ENCODE results near the gene COL2A1. TPM values are rescaled to one million over a fixed set of nuclear protein-coding genes. Genes with fewer than 3 reads are reported as not detected.

COL2A1 gene
- total RNA-seq, 1 experiment from 2014 or later = 201 TPM

DNA sequence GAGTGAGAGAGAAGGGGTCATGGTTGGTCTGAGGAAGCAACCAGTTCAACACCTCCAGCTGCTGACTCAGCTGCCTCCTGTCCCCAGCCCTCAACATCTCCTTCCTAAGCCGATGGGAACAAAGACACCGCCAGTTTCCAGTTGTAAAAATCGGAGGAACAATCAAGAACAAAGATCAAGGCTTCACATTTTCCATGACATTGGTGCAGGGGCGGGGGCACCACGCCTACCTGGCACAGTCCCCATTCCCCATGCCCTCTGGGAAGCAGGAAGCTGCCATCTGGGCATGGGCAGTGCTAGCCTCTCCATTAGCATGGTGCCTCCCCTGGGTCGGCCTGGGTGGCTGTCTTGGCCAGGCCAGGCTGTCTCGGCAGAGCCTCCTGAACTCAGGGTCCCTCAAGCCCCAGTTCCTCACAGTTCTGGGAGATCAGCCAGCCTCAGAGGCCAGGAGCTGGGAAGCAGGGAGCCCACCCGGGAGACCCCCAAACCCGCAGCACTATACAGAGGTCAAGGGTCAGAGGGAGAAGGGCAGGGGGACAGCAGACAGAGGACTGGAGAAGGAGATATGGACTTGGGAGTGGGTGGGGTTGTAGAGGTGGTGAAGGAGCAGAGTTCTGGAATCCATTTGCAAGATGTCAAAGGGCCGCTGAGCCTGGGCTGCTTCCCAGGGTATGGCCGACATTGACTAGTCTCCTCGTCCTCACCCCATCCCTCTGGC is 60.5 kb downstream of the COL2A1 start:
- no peak overlapping the region for H3K4me3 ChIP-seq (ENCODE audit: low read depth, low read length)
- Mint-ChIP-seq H3K27ac (ENCODE audit: unreplicated experiment) (no peak overlapping the region), H3K9me3 (ENCODE audit: unreplicated experiment) (no peaks in the 10 kb centered on the region), H3K4me3 (ENCODE audit: unreplicated experiment) (no peak overlapping the region), H3K36me3 (ENCODE audit: insufficient read depth, unreplicated experiment) (peaks cover 4% of the 10 kb centered on the region), H3K27me3 (ENCODE audit: insufficient read depth, unreplicated experiment) (no peaks in the 10 kb centered on the region), H3K4me1 (ENCODE audit: low read depth, unreplicated experiment) (peaks cover 13% of the 10 kb centered on the region)
- ChIA-PET CTCF (no interaction called here), POLR2A (no interaction called here)
- no peaks in the 10 kb centered on the region for H3K27me3 ChIP-seq (replicated peaks; ENCODE audit: control insufficient read depth, insufficient read depth, low read length)
- DNase-seq = no peak
- H3K36me3 ChIP-seq (ENCODE audit: control insufficient read depth, insufficient read depth, low read length) = no peaks in the 10 kb centered on the region
- TF ChIP-seq CTCF (IDR thresholded peaks at IDR 0.05; ENCODE audit: insufficient read depth in 1 of 2, low read depth in 1 of 2, low read length in 1 of 2, severe bottlenecking in 1 of 2, unreplicated experiment in 1 of 2) = no peak
- H3K9me3 ChIP-seq = no peaks in the 10 kb centered on the region
- BruUV-seq (replicated peaks) = no TSS peak
- no peaks in the 10 kb centered on the region for H3K4me1 ChIP-seq
- intact Hi-C loops (cut with micrococcal nuclease; ENCODE audit: unreplicated experiment) = no loop called here

- POLR2A ChIA-PET = no interaction called here
- Histone ChIP-seq H3K4me3 (ENCODE audit: low read depth, low read length) (no peak overlapping the region), H3K27me3 (replicated peaks; ENCODE audit: control insufficient read depth, insufficient read depth, low read length) (no peaks in the 10 kb centered on the region), H3K36me3 (ENCODE audit: control insufficient read depth, insufficient read depth, low read length) (no peaks in the 10 kb centered on the region), H3K9me3 (no peaks in the 10 kb centered on the region), H3K4me1 (no peaks in the 10 kb centered on the region)
- H3K4me3 Mint-ChIP-seq (ENCODE audit: unreplicated experiment) = no peak overlapping the region
- DNase-seq = no peak
- H3K27me3 Mint-ChIP-seq (ENCODE audit: insufficient read depth, unreplicated experiment) = no peaks in the 10 kb centered on the region
- no TSS peak for BruUV-seq (replicated peaks)
- no peak for TF ChIP-seq CTCF (IDR thresholded peaks at IDR 0.05; ENCODE audit: insufficient read depth in 1 of 2, low read depth in 1 of 2, low read length in 1 of 2, severe bottlenecking in 1 of 2, unreplicated experiment in 1 of 2)
- H3K27ac Mint-ChIP-seq (ENCODE audit: unreplicated experiment) = no peak overlapping the region
- H3K4me1 Mint-ChIP-seq (ENCODE audit: low read depth, unreplicated experiment) = peaks cover 13% of the 10 kb centered on the region
- no peaks in the 10 kb centered on the region for H3K9me3 Mint-ChIP-seq (ENCODE audit: unreplicated experiment)
- intact Hi-C loops (cut with micrococcal nuclease; ENCODE audit: unreplicated experiment) = no loop called here
- CTCF ChIA-PET = interaction anchor here (0.7 kb wide), 1 partner anchor 34 kb away, joined by 3 read pairs; no protein-coding TSS in a partner anchor
- H3K36me3 Mint-ChIP-seq (ENCODE audit: insufficient read depth, unreplicated experiment) = no peaks in the 10 kb centered on the region
Measured at GRCh38 chr12:47942614-47943225, 61.6 kb downstream of the COL2A1 start.

GRCh38 chr12:47941871-47942613 is 62.2 kb downstream of the COL2A1 start:
- no peaks in the 10 kb centered on the region for H3K27me3 ChIP-seq (replicated peaks; ENCODE audit: control insufficient read depth, insufficient read depth, low read length)
- no peak overlapping the region for H3K4me3 ChIP-seq (ENCODE audit: low read depth, low read length)
- DNase-seq = no peak
- Mint-ChIP-seq H3K27ac (ENCODE audit: unreplicated experiment) (no peak overlapping the region), H3K4me3 (ENCODE audit: unreplicated experiment) (no peak overlapping the region), H3K27me3 (ENCODE audit: insufficient read depth, unreplicated experiment) (no peaks in the 10 kb centered on the region), H3K36me3 (ENCODE audit: insufficient read depth, unreplicated experiment) (no peaks in the 10 kb centered on the region), H3K9me3 (ENCODE audit: unreplicated experiment) (no peaks in the 10 kb centered on the region), H3K4me1 (ENCODE audit: low read depth, unreplicated experiment) (peaks cover 13% of the 10 kb centered on the region)
- intact Hi-C loops (cut with micrococcal nuclease; ENCODE audit: unreplicated experiment) = no loop called here
- H3K4me1 ChIP-seq = no peaks in the 10 kb centered on the region
- no peaks in the 10 kb centered on the region for H3K9me3 ChIP-seq
- H3K36me3 ChIP-seq (ENCODE audit: control insufficient read depth, insufficient read depth, low read length) = no peaks in the 10 kb centered on the region
- POLR2A ChIA-PET = no interaction called here
- CTCF ChIA-PET = interaction anchor here (0.7 kb wide), 1 partner anchor 34 kb away, joined by 3 read pairs; no protein-coding TSS in a partner anchor
- BruUV-seq (replicated peaks) = no TSS peak
- peak; percentile 7 to 32 for TF ChIP-seq CTCF (IDR thresholded peaks at IDR 0.05; ENCODE audit: insufficient read depth in 1 of 2, low read depth in 1 of 2, low read length in 1 of 2, severe bottlenecking in 1 of 2, unreplicated experiment in 1 of 2)
